Measurements from ENCODE around the gene JOSD2. TPM values are rescaled to one million over a fixed set of nuclear protein-coding genes. Genes with fewer than 3 reads are reported as not detected.
A peak's percentile ranks its signal among the peaks of the same experiment; 100 is the strongest.

JOSD2 gene
- total RNA-seq, 4 donors from 2014 or later = 10.8 to 169 (median 36.6) TPM

GRCh38 chr19:50464348-50464747, 46.6 kb downstream of the JOSD2 start:
- no peak for DNase-seq
- Histone ChIP-seq H3K9me3 (no peaks in the 10 kb centered on the region), H3K4me1 (peaks cover 0 to 8% (median 6%) of the 10 kb centered on the region in 4 donors), H3K27me3 (peaks cover 4% of the 10 kb centered on the region), H3K27ac (no peak overlapping the region), H3K36me3 (no peaks in the 10 kb centered on the region), H3K4me3 (no peak overlapping the region)
- WGBS, 2 donors (ENCODE audit: low coverage in 1 of 2) = 75 to 80% methylated on average over 1 to 19 of the region's 19 CpGs
- no peak for TF ChIP-seq POLR2AphosphoS5 (IDR thresholded peaks at IDR 0.05)
- TF ChIP-seq CTCF (IDR thresholded peaks at IDR 0.05) = no peak
- TF ChIP-seq EP300 (IDR thresholded peaks at IDR 0.05; ENCODE audit: low read depth) = no peak
- no peak for TF ChIP-seq POLR2A (IDR thresholded peaks at IDR 0.05)
- in situ Hi-C loops (cut with MboI; ENCODE audit: low pct_ligation_motif_present in 1 of 4, low pct_unique_long_range_greater_than_20kb in 1 of 4, low sequenced_read_pairs in 3 of 4) (loop anchor here in 3 of 4 donors (10.0 to 25.0 kb wide), 2 partner anchors 100 to 102 kb away; partner anchors contain the start of gene NAPSA (in 3 of the 3)), intact Hi-C loops (cut with DNase I; ENCODE audit: low total_unique reads) (no loop called here)

GRCh38 chr19:50462970-50463369, 48.0 kb downstream of the JOSD2 start:
- Histone ChIP-seq H3K27ac (no peak overlapping the region), H3K36me3 (no peaks in the 10 kb centered on the region), H3K9me3 (no peaks in the 10 kb centered on the region), H3K4me3 (no peak overlapping the region), H3K4me1 (peaks cover 0 to 8% (median 6%) of the 10 kb centered on the region in 4 donors), H3K27me3 (peaks cover 16% of the 10 kb centered on the region)
- intact Hi-C loops (cut with DNase I; ENCODE audit: low total_unique reads) (no loop called here), in situ Hi-C loops (cut with MboI; ENCODE audit: low pct_ligation_motif_present in 1 of 4, low pct_unique_long_range_greater_than_20kb in 1 of 4, low sequenced_read_pairs in 3 of 4) (loop anchor here in 3 of 4 donors (10.0 to 25.0 kb wide), 2 partner anchors 98 to 101 kb away; partner anchors contain the start of gene NAPSA (in 3 of the 3))
- TF ChIP-seq EP300 (IDR thresholded peaks at IDR 0.05; ENCODE audit: low read depth) = no peak
- TF ChIP-seq POLR2A (IDR thresholded peaks at IDR 0.05) = no peak
- TF ChIP-seq CTCF (IDR thresholded peaks at IDR 0.05) = no peak
- no peak for TF ChIP-seq POLR2AphosphoS5 (IDR thresholded peaks at IDR 0.05)
- DNase-seq = no peak
- 56 to 72% methylated on average over 5 to 7 of the region's 7 CpGs for WGBS, 2 donors (ENCODE audit: low coverage in 1 of 2)

- Histone ChIP-seq H3K27me3 (peaks cover 25% of the 10 kb centered on the region), H3K36me3 (no peaks in the 10 kb centered on the region), H3K9me3 (no peaks in the 10 kb centered on the region), H3K4me3 (no peak overlapping the region), H3K4me1 (peaks cover 0 to under 1% (median 0%) of the 10 kb centered on the region in 4 donors), H3K27ac (no peak overlapping the region)
- WGBS, 2 donors (ENCODE audit: low coverage in 1 of 2) = 5 to 25% methylated on average over 11 to 28 of the region's 28 CpGs
- in situ Hi-C loops (cut with MboI; ENCODE audit: low pct_ligation_motif_present in 1 of 4, low pct_unique_long_range_greater_than_20kb in 1 of 4, low sequenced_read_pairs in 3 of 4) = loop anchor here in 3 of 4 donors (10.0 to 25.0 kb wide), 2 partner anchors 96 to 99 kb away; partner anchors contain the start of gene NAPSA (in 3 of the 3)
- TF ChIP-seq CTCF (IDR thresholded peaks at IDR 0.05) = peak; percentile 77 to 92 (median 87)
- no peak for TF ChIP-seq POLR2AphosphoS5 (IDR thresholded peaks at IDR 0.05)
- DNase-seq = peak; percentile 73
- intact Hi-C loops (cut with DNase I; ENCODE audit: low total_unique reads) = loop anchor here (1.0 kb wide), 1 partner anchor 93 kb away; no protein-coding TSS in a partner anchor
Observed at GRCh38 chr19:50461066-50461875, 49.7 kb downstream of the JOSD2 start.

- intact Hi-C loops (cut with DNase I; ENCODE audit: low total_unique reads) = loop anchor here (1.0 kb wide), 1 partner anchor 28 kb away; no protein-coding TSS in a partner anchor
- in situ Hi-C loops (cut with MboI; ENCODE audit: low pct_ligation_motif_present in 1 of 4, low pct_unique_long_range_greater_than_20kb in 1 of 4, low sequenced_read_pairs in 3 of 4) = loop anchor here in 3 of 4 donors (10.0 to 25.0 kb wide), 2 partner anchors 95 to 98 kb away; partner anchors contain the start of gene NAPSA (in 3 of the 3)
- DNase-seq = no peak
- Histone ChIP-seq H3K27me3 (peaks cover 25% of the 10 kb centered on the region), H3K27ac (no peak overlapping the region), H3K9me3 (no peaks in the 10 kb centered on the region), H3K4me3 (no peak overlapping the region), H3K36me3 (no peaks in the 10 kb centered on the region), H3K4me1 (no peaks in the 10 kb centered on the region)
- TF ChIP-seq CTCF (IDR thresholded peaks at IDR 0.05) (no peak), POLR2AphosphoS5 (IDR thresholded peaks at IDR 0.05) (no peak), EP300 (IDR thresholded peaks at IDR 0.05; ENCODE audit: low read depth) (no peak), POLR2A (IDR thresholded peaks at IDR 0.05) (no peak)
- WGBS, 2 donors (ENCODE audit: low coverage in 1 of 2) = 23% methylated on average over 13 of the region's 13 CpGs; no CpG with 5 or more reads in 1 of the 2 donors
Observed at GRCh38 chr19:50460161-50460765, 50.7 kb downstream of the JOSD2 start.

Measured in transverse colon (tissue), 4 donors.